ENCODE measurements around the gene DMXL2. TPM values are rescaled to one million over a fixed set of nuclear protein-coding genes. Genes with fewer than 3 reads are reported as not detected.

Gene DMXL2
- polyA plus RNA-seq, 1 of the 3 experiments (the other 2 are of a cell fraction) = 6.4 TPM

- peak overlapping the region in 1 of 2 experiments; percentile 85; a peak in 1 of 4 replicates for H3K4me3 ChIP-seq (ENCODE audit: low read depth in 2 of 2, low read length in 1 of 2)
- ChIA-PET CTCF (interaction anchor here (3.5 to 4.6 kb wide), 3 partner anchors 30 to 156 kb away, joined by 10 to 23 read pairs (median 18); no protein-coding TSS in a partner anchor), POLR2A (no interaction called here)
- peak overlapping the region; percentile 96; the same call in 1 of the 2 replicates for H3K4me2 ChIP-seq
- TF ChIP-seq FOXJ3 (CRISPR knock-in tag; IDR thresholded peaks at IDR 0.05) (no peak), ZBTB33 (IDR thresholded peaks at IDR 0.05; ENCODE audit: borderline replicate concordance, low read depth) (no peak), REST (IDR thresholded peaks at IDR 0.05; ENCODE audit: low read depth, low read length) (no peak), USF2 (IDR thresholded peaks at IDR 0.05; ENCODE audit: borderline replicate concordance, low read depth, low read length) (no peak), EP300 (IDR thresholded peaks at IDR 0.05; ENCODE audit: borderline replicate concordance in 1 of 2, low read depth in 1 of 2, low read length in 1 of 2) (no peak), ELF1 (IDR thresholded peaks at IDR 0.05) (no peak), YY1 (IDR thresholded peaks at IDR 0.05; ENCODE audit: low read depth) (no peak), RCOR1 (IDR thresholded peaks at IDR 0.05; ENCODE audit: low read length) (no peak), USF1 (IDR thresholded peaks at IDR 0.05; ENCODE audit: borderline replicate concordance, low read depth) (no peak), TCF12 (IDR thresholded peaks at IDR 0.05) (no peak), MEF2A (IDR thresholded peaks at IDR 0.05; ENCODE audit: borderline replicate concordance, low read depth) (no peak), RAD21 (IDR thresholded peaks at IDR 0.05; ENCODE audit: low read length) (no peak), SIN3A (IDR thresholded peaks at IDR 0.05; ENCODE audit: borderline replicate concordance, low read depth, low read length) (no peak), MAX (IDR thresholded peaks at IDR 0.05; ENCODE audit: low read depth) (no peak), NFIC (IDR thresholded peaks at IDR 0.05; ENCODE audit: borderline replicate concordance) (no peak), POLR2AphosphoS5 (IDR thresholded peaks at IDR 0.05; ENCODE audit: low read depth, low read length) (no peak)
- H2AFZ ChIP-seq (ENCODE audit: low read depth) = no peak overlapping the region
- H3K4me1 ChIP-seq (ENCODE audit: control insufficient read depth in 1 of 2, insufficient read depth in 2 of 2, low read depth in 1 of 2, low read length in 1 of 2) = peaks cover 11 to 12% of the 10 kb centered on the region in 2 experiments; a peak in 3 of 4 replicates
- H3K27ac ChIP-seq (ENCODE audit: low read depth in 2 of 2, low read length in 1 of 2) = no peak overlapping the region
- H3K79me2 ChIP-seq (ENCODE audit: insufficient read depth) = peaks cover 47% of the 10 kb centered on the region
- no peak overlapping the region for H3K9ac ChIP-seq
- no peaks in the 10 kb centered on the region; the same call in 1 of the 2 replicates for H3K9me3 ChIP-seq
- no peaks in the 10 kb centered on the region for H3K36me3 ChIP-seq (replicated peaks in 1 of 2; ENCODE audit: control insufficient read depth in 1 of 2, insufficient read depth in 2 of 2, low read length in 1 of 2)
- DNase-seq = no peak
- 96% methylated on average over 3 of the region's 3 CpGs for WGBS (ENCODE audit: low lambda C conversion rate)
- no peaks in the 10 kb centered on the region for H3F3A ChIP-seq (replicated peaks; ENCODE audit: insufficient read depth)
- H4K20me1 ChIP-seq (ENCODE audit: insufficient read depth) = no peaks in the 10 kb centered on the region
- H3K27me3 ChIP-seq (ENCODE audit: insufficient read depth) = no peaks in the 10 kb centered on the region
- no peaks in the 10 kb centered on the region for H3K9me2 ChIP-seq
Measured at GRCh38 chr15:51620122-51620521, 2.4 kb downstream of the DMXL2 start.

All from SK-N-SH (cell line).